AG04450 (cell line): ENCODE results near the gene CLECL1. TPM values are rescaled to one million over a fixed set of nuclear protein-coding genes. Genes with fewer than 3 reads are reported as not detected.
"Not testable (repeated sequence)": the region's sequence is repeated elsewhere in the genome, so short reads cannot be mapped to it uniquely, and the experiment has no call there.

Experiments
- CTCF ChIA-PET: fragments of 300-600, 350-600 bp; formaldehyde crosslinking; extraction: SDS; loops from one replicate; lab custom pipeline; 2022; ENCODE audit warnings: antibody characterized with exemption, inconsistent platforms; lab: Charles Lee
- POLR2A ChIA-PET: fragments of 350-600 bp; formaldehyde crosslinking; extraction: SDS; loops from one replicate; lab custom pipeline; 2021; ENCODE audit warnings: antibody characterized with exemption, inconsistent platforms; lab: Yijun Ruan, JAX
- DNase-seq: peaks from one replicate; pipeline ENCODE4 v3.0.0-alpha.2; 2011; ENCODE audit warnings: low read depth, low spot score
- H3K27ac ChIP-seq: one replicate; pipeline ENCODE4 v1.5.1; 2012; ENCODE audit warnings: low read depth, low read length, control low read depth
- H3K27me3 ChIP-seq: one replicate; pipeline ENCODE4 v1.6.0; 2012; ENCODE audit warnings: low read length; ENCODE audit not compliant: control insufficient read depth, insufficient read depth
- H3K4me3 ChIP-seq: 2 replicates; pipeline ENCODE4 v1.5.1; 2011; ENCODE audit warnings: mild to moderate bottlenecking, low read depth, low read length, control low read depth
- H3K9me3 ChIP-seq: 2 replicates; pipeline ENCODE4 v1.5.1; 2012; ENCODE audit warnings: low read length; ENCODE audit not compliant: control insufficient read depth, insufficient read depth
- polyA plus RNA-seq: library from polyadenylated mRNA; depleted of rRNA; stranded (reverse); fragments of >200 nt; gene quantifications from 2 replicates; pipeline ENCODE4 v1.2.3, GENCODE V29; 2011
- TF ChIP-seq, protein P1 (sequence below): IDR thresholded peaks from 2 replicates; pipeline ENCODE4 v1.5.1; 2011; ENCODE audit warnings: low read depth, low read length, control low read depth, inconsistent platforms

CLECL1 gene
- polyA plus RNA-seq, 1 experiment: not detected

DNA sequence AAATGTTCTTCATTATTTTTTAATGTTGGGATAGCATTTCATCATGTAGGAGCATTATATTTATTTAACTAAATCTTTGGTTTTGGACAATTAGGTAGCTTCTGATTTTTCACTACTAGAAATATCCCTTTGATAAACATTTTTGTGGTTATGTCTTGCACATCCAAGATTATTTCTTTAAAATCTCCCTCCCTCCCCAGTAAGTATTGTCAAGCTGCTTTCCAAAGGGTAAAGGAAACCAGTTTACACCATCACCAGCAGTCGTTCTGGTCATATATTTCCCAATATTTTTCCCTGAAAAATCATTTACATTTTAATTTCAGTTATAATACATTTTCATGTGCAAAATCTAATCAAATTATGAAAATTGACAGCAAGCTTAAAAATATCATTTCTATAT is 16.7 kb upstream of the CLECL1 start:
- no peaks in the 10 kb centered on the region for H3K27me3 ChIP-seq
- POLR2A ChIA-PET: no interaction called here
- no peak overlapping the region for H3K27ac ChIP-seq
- TF ChIP-seq, protein P1, sequence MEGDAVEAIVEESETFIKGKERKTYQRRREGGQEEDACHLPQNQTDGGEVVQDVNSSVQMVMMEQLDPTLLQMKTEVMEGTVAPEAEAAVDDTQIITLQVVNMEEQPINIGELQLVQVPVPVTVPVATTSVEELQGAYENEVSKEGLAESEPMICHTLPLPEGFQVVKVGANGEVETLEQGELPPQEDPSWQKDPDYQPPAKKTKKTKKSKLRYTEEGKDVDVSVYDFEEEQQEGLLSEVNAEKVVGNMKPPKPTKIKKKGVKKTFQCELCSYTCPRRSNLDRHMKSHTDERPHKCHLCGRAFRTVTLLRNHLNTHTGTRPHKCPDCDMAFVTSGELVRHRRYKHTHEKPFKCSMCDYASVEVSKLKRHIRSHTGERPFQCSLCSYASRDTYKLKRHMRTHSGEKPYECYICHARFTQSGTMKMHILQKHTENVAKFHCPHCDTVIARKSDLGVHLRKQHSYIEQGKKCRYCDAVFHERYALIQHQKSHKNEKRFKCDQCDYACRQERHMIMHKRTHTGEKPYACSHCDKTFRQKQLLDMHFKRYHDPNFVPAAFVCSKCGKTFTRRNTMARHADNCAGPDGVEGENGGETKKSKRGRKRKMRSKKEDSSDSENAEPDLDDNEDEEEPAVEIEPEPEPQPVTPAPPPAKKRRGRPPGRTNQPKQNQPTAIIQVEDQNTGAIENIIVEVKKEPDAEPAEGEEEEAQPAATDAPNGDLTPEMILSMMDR: no peak
- DNase-seq: no peak
- CTCF ChIA-PET: interaction anchor here (0.6 to 7.3 kb wide), 62 partner anchors 9 to 813 kb away, joined by 3 to 128 read pairs (median 6); partner anchors contain the start of genes CD69, CLEC12B, CLEC1B and CLEC2A
- H3K9me3 ChIP-seq: no peaks in the 10 kb centered on the region
- H3K4me3 ChIP-seq: no peak overlapping the region

DNA sequence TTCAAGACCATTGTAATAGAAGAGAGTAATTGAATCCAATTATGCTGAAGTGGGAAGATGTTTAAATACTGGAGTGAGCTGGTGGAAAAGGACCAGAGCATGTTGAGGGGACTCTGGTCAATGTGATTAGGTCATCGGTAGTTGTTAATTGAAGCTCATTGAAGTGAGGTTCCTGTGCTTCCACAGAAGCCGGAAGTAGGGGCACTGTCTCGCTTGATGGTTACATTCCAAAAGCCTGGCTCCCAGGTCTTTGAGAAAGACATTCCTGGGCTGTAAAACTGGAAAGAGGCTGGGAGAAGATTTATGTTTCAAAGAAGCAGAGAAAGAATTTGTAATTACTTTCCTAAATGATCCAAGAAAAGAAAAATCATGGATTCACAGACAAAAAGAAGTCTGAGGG is 12.3 kb upstream of the CLECL1 start:
- H3K27ac ChIP-seq: no peak overlapping the region
- peaks cover 2% of the 10 kb centered on the region for H3K27me3 ChIP-seq
- H3K9me3 ChIP-seq: no peaks in the 10 kb centered on the region
- TF ChIP-seq, protein P1: no peak
- CTCF ChIA-PET: interaction anchor here (1.1 kb wide), 1 partner anchor 180 kb away, joined by 3 read pairs; no protein-coding TSS in a partner anchor
- POLR2A ChIA-PET: no interaction called here
- no peak for DNase-seq
- H3K4me3 ChIP-seq: no peak overlapping the region

DNA sequence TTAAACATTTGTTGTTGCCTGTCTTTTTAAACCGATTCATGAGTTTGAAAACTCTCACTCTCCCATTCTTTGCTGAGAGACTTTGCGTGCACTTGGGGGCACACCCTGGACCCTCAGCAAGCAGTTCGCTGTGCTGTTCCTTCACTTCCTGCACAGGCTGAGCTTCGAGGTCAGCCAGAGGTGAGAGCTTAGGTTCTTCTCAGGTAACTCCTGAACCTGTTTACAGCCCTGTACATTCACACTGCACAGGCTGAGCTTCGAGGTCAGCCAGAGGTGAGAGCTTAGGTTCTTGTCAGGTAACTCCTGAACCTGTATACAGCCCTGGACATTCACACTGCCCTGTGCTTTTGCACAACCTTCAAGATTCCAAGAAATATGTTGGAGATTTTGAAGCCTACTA is 9.8 kb upstream of the CLECL1 start:
- POLR2A ChIA-PET: no interaction called here
- no peak overlapping the region for H3K27ac ChIP-seq

DNA sequence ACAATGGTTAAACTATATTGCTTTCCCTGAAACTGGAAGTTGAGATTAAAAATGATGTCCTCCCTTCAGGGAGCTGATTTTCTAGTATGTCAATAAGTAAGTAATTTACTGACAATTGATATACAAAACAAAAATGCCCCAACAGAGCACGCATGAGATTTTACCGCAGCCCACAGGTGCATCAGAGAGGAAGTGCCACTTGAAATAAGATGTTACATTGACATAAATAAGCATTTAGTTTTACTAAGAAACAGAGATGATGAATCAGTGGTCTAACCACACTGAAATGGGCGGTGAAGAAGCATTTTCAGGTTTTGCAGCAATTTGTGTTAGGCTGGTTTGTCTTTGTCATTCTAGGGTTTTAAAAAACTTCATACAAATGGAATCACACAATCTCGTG is 8.8 kb upstream of the CLECL1 start:
- H3K27ac ChIP-seq: no peak overlapping the region
- CTCF ChIA-PET: interaction anchor here (1.0 to 5.5 kb wide), 4 partner anchors 10 to 183 kb away, joined by 3 to 68 read pairs (median 7); partner anchors contain the start of gene CD69
- H3K9me3 ChIP-seq: no peaks in the 10 kb centered on the region
- POLR2A ChIA-PET: no interaction called here
- TF ChIP-seq, protein P1: no peak
- no peak overlapping the region for H3K4me3 ChIP-seq
- DNase-seq: no peak
- H3K27me3 ChIP-seq: peaks cover 2% of the 10 kb centered on the region

More for the DNA sequence above, 9.8 kb upstream of the CLECL1 start:
- H3K9me3 ChIP-seq: no peaks in the 10 kb centered on the region
- CTCF ChIA-PET: interaction anchor here (0.5 to 5.5 kb wide), 25 partner anchors 8 to 1027 kb away, joined by 3 to 68 read pairs (median 4); partner anchors contain the start of gene CD69
- TF ChIP-seq, protein P1: no peak
- H3K27me3 ChIP-seq: peaks cover 2% of the 10 kb centered on the region
- DNase-seq: no peak
- no peak overlapping the region for H3K4me3 ChIP-seq

DNA sequence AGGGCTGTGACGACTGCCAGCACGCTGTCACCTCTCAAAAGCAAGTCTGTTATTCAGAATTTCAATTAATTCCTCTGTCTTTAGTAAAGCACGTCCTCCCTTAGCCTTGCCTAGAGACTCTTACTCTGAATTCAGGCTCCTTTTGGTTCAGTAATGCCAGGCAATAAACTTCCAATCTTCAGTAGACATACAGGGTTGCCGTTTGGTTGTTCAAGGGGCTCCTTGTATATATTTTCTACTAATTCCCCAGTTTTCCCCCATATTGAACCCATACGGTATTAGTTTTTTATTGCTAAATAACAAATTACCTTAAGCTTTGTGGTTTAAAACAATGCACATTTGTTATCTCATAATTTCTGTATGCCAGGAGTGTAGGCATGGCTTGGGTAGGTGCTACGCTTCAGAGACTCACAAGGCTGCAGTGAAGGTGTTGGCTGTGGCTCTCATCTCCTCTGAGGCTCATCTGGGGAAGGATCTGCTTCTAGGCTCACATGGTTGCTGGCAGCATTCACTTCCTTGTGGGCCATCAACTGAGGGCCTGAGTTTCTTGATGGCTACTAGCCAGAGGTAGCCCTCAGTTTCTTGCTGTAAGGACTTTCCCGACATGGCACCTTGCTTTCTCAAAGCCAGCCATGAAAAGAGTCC is 7.3 kb upstream of the CLECL1 start:
- Histone ChIP-seq H3K27me3 (peaks cover 2% of the 10 kb centered on the region), H3K27ac (no peak overlapping the region), H3K4me3 (peak overlapping the region; percentile 42), H3K9me3 (no peaks in the 10 kb centered on the region)
- ChIA-PET POLR2A (no interaction called here), CTCF (interaction anchor here (0.7 to 5.5 kb wide), 3 partner anchors 8 to 32 kb away, joined by 3 to 68 read pairs (median 3); no protein-coding TSS in a partner anchor)
- TF ChIP-seq, protein P1: no peak
- DNase-seq: no peak

DNA sequence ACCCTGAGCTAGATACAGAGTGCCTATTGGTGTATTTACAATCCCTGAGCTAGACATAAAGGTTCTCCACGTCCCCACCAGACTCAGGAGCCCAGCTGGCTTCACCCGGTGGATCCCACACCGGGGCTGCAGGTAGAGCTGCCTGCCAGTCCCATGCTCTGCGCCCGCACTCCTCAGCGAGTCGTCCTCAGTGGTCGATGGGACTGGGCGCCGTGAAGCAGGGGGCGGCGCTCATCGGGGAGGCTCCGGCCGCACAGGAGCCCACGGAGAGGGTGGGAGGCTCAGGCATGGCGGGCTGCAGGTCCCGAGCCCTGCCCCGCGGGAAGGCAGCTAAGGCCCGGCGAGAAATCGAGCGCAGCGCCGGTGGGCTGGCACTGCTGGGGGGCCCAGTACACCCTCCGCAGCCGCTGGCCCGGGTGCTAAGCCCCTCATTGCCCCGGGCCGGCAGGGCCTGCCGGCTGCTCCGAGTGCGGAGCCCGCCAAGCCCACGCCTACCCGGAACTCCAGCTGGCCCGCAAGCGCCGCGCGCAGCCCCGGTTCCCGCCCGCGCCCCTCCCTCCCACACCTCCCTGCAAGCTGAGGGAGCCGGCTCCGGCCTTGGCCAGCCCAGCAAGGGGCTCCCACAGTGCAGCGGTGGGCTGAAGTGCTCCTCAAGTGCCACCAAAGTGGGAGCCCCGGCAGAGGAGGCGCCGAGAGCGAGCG is 6.7 kb upstream of the CLECL1 start:
- H3K9me3 ChIP-seq, H3K27me3 ChIP-seq, DNase-seq, POLR2A ChIA-PET, H3K27ac ChIP-seq: not testable (repeated sequence)
- CTCF ChIA-PET: interaction anchor here (1.0 to 5.5 kb wide), 3 partner anchors 8 to 31 kb away, joined by 3 to 68 read pairs (median 4); no protein-coding TSS in a partner anchor
- peak overlapping the region; percentile 42 for H3K4me3 ChIP-seq

DNA sequence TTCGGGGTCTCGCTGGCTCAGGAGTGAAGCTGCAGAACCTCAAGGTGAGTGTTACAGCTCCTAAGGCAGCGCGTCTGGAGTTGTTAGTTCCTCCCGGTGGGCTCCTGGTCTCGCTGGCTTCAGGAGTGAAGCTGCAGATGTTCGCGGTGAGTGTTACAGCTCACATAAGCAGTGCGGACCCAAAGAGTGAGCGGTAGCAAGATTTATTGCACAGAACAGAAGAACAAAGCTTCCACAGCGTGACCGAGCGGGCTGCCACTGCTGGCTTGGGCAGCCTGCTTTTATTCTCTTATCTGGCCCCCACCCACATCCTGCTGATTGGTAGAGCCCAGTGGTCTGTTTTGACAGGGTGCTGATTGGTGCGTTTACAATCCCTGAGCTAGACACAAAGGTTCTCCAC is 6.0 kb upstream of the CLECL1 start:
- CTCF ChIA-PET: interaction anchor here (1.0 to 5.5 kb wide), 2 partner anchors 9 to 13 kb away, joined by 4 to 68 read pairs; no protein-coding TSS in a partner anchor
- H3K27me3 ChIP-seq, DNase-seq, H3K4me3 ChIP-seq, H3K9me3 ChIP-seq, H3K27ac ChIP-seq, POLR2A ChIA-PET: not testable (repeated sequence)
